Endothelial cell of umbilical vein (primary cell): ENCODE results near the gene BTG2.

Experiments used
- CTCF ChIP-seq, 2 donors: IDR thresholded peaks; 1 replicate in 1 of 2; 2 replicates in 1 of 2; pipeline ENCODE4 v1.5.1; 2011; ENCODE audit warnings: low read length in 2 of 2, mild to moderate bottlenecking in 2 of 2, moderate library complexity in 2 of 2, control low read depth in 1 of 2, inconsistent platforms in 1 of 2, low read depth in 1 of 2; ENCODE audit not compliant: insufficient read depth in 1 of 2; ENCODE audit errors: extremely low read depth in 1 of 2
- GATA2 ChIP-seq: IDR thresholded peaks from 2 replicates; pipeline ENCODE4 v1.7.0; 2011; ENCODE audit warnings: low read depth, mild to moderate bottlenecking, moderate library complexity, mixed read lengths, low read length; ENCODE audit not compliant: insufficient read length, insufficient read depth
- POLR2AphosphoS5 ChIP-seq: IDR thresholded peaks from 2 replicates; pipeline ENCODE4 v1.6.1; 2012; ENCODE audit warnings: low read depth, mild to moderate bottlenecking, control low read depth, low read length, moderate library complexity; ENCODE audit not compliant: insufficient read depth

- TF ChIP-seq POLR2AphosphoS5: no peak
- no peak for TF ChIP-seq CTCF (IDR thresholded peaks at IDR 0.05; ENCODE audit: extremely low read depth in 1 of 2, insufficient read depth in 1 of 2, low read depth in 1 of 2, low read length in 2 of 2)
- TF ChIP-seq GATA2: no peak
These were observed 17.3 kb downstream of the BTG2 start for GRCh38 chr1:203322500-203323179.
